H9 (cell line): Measurements from ENCODE around the gene SRP68. TPM values are rescaled to one million over a fixed set of nuclear protein-coding genes. Genes with fewer than 3 reads are reported as not detected.

Experiments
- DNase-seq: peaks from one replicate; pipeline ENCODE4 v3.0.0-alpha.2; 2017
- H2AFZ ChIP-seq: one replicate; pipeline ENCODE4 v1.6.1; 2013; ENCODE audit warnings: mild to moderate bottlenecking, low read length, control low read depth, moderate library complexity
- H2AK5ac ChIP-seq: 2 replicates; pipeline ENCODE4 v1.6.1; 2013; ENCODE audit warnings: low read length, control low read depth, mixed read lengths; ENCODE audit not compliant: insufficient read length
- H2BK120ac ChIP-seq: one replicate; pipeline ENCODE4 v1.6.1; 2013; ENCODE audit warnings: low read depth, mild to moderate bottlenecking, low read length, control low read depth, inconsistent platforms; ENCODE audit not compliant: poor library complexity, severe bottlenecking
- H2BK12ac ChIP-seq: 2 replicates; pipeline ENCODE4 v1.6.1; 2013; ENCODE audit warnings: low read length, control low read depth, mixed read lengths, low read depth; ENCODE audit not compliant: insufficient read length
- H2BK15ac ChIP-seq: 2 replicates; pipeline ENCODE4 v1.6.1; 2013; ENCODE audit warnings: low read depth, low read length, control low read depth
- H2BK20ac ChIP-seq: one replicate; pipeline ENCODE4 v1.6.1; 2013; ENCODE audit warnings: low read depth, mild to moderate bottlenecking, low read length, control low read depth, inconsistent platforms; ENCODE audit not compliant: poor library complexity, severe bottlenecking
- H2BK5ac ChIP-seq: 2 replicates; pipeline ENCODE4 v1.6.1; 2013; ENCODE audit warnings: low read length, control low read depth, mixed read lengths; ENCODE audit not compliant: insufficient read length
- H3K14ac ChIP-seq: 2 replicates; pipeline ENCODE4 v1.6.1; 2013; ENCODE audit warnings: low read length, control low read depth; ENCODE audit not compliant: insufficient read depth
- H3K18ac ChIP-seq: 2 replicates; pipeline ENCODE4 v1.6.1; 2013; ENCODE audit warnings: low read depth, mild to moderate bottlenecking, mixed read lengths, low read length, control low read depth; ENCODE audit not compliant: insufficient read length
- H3K23ac ChIP-seq: 2 replicates; pipeline ENCODE4 v1.6.1; 2013; ENCODE audit warnings: low read length, control low read depth, mixed read lengths, low read depth; ENCODE audit not compliant: insufficient read length
- H3K23me2 ChIP-seq: 2 replicates; pipeline ENCODE4 v1.6.1; 2013; ENCODE audit warnings: low read depth, mild to moderate bottlenecking, mixed read lengths, low read length, control low read depth; ENCODE audit not compliant: insufficient read length, poor library complexity, severe bottlenecking
- H3K27ac ChIP-seq: 2 replicates; pipeline ENCODE4 v1.5.1; 2013; ENCODE audit warnings: low read length, control low read depth, mixed read lengths, low read depth; ENCODE audit not compliant: insufficient read length
- H3K27me3 ChIP-seq: 2 replicates; pipeline ENCODE4 v1.6.1; 2013; ENCODE audit warnings: low read length, control low read depth, inconsistent platforms; ENCODE audit not compliant: insufficient read depth
- H3K4ac ChIP-seq: 2 replicates; pipeline ENCODE4 v1.6.1; 2013; ENCODE audit warnings: low read depth, mild to moderate bottlenecking, control low read depth, inconsistent platforms, low read length, moderate library complexity
- H3K4me1 ChIP-seq: 2 replicates; pipeline ENCODE4 v1.6.1; 2013; ENCODE audit warnings: low read length, control low read depth, inconsistent platforms; ENCODE audit not compliant: insufficient read depth
- H3K4me2 ChIP-seq: 2 replicates; pipeline ENCODE4 v1.6.1; 2013; ENCODE audit warnings: low read length, control low read depth, mixed read lengths; ENCODE audit not compliant: insufficient read length, insufficient read depth
- H3K56ac ChIP-seq: 2 replicates; pipeline ENCODE4 v1.6.1; 2013; ENCODE audit warnings: low read depth, mild to moderate bottlenecking, mixed read lengths, low read length, control low read depth; ENCODE audit not compliant: insufficient read length
- H3K79me1 ChIP-seq: 2 replicates; pipeline ENCODE4 v1.6.1; 2013; ENCODE audit warnings: low read depth, mild to moderate bottlenecking, moderate library complexity, low read length, control low read depth, inconsistent platforms; ENCODE audit not compliant: insufficient read depth, poor library complexity, severe bottlenecking
- H3K79me2 ChIP-seq: 2 replicates; pipeline ENCODE4 v1.6.1; 2013; ENCODE audit warnings: low read length, control low read depth, inconsistent platforms; ENCODE audit not compliant: insufficient read depth
- H3K9ac ChIP-seq: 2 replicates; pipeline ENCODE4 v1.6.1; 2013; ENCODE audit warnings: low read length, control low read depth, mixed read lengths; ENCODE audit not compliant: insufficient read length; ENCODE audit errors: extremely low read depth
- H3K9me3 ChIP-seq: one replicate; pipeline ENCODE4 v1.6.1; 2013; ENCODE audit warnings: low read depth, low read length, inconsistent platforms; ENCODE audit not compliant: control insufficient read depth
- H3T11ph ChIP-seq: one replicate; pipeline ENCODE4 v1.6.1; 2013; ENCODE audit warnings: mild to moderate bottlenecking, low read length, control low read depth, inconsistent platforms
- H4K20me1 ChIP-seq: one replicate; pipeline ENCODE4 v1.6.1; 2013; ENCODE audit not compliant: control insufficient read depth, insufficient read length, insufficient read depth
- H4K5ac ChIP-seq: 2 replicates; pipeline ENCODE4 v1.6.1; 2013; ENCODE audit warnings: low read depth, mild to moderate bottlenecking, mixed read lengths, low read length, control low read depth; ENCODE audit not compliant: insufficient read length
- H4K8ac ChIP-seq: replicated peaks from 2 replicates; pipeline ENCODE4 v1.6.1; 2013; ENCODE audit warnings: low read length, control low read depth, mixed read lengths, low read depth; ENCODE audit not compliant: insufficient read length
- H4K91ac ChIP-seq: 2 replicates; pipeline ENCODE4 v1.6.1; 2013; ENCODE audit warnings: low read depth, mild to moderate bottlenecking, moderate library complexity, mixed read lengths, low read length, control low read depth; ENCODE audit not compliant: insufficient read length
- H3K27ac Mint-ChIP-seq, 3 experiments: 2 replicates in 2 of 3; 3 replicates in 1 of 3; pipeline ENCODE4 v1.8.0; 2020 to 2021; ENCODE audit warnings: mixed read lengths in 3 of 3, mild to moderate bottlenecking in 1 of 3, moderate library complexity in 1 of 3
- H3K27me3 Mint-ChIP-seq: 2 replicates; pipeline ENCODE4 v1.8.0; 2021; ENCODE audit warnings: low read depth, mild to moderate bottlenecking, moderate library complexity, mixed read lengths
- H3K36me3 Mint-ChIP-seq, 3 experiments: 2 replicates in 2 of 3; 3 replicates in 1 of 3; pipeline ENCODE4 v1.8.0; 2020 to 2021; ENCODE audit warnings: low read depth in 3 of 3, mixed read lengths in 3 of 3; ENCODE audit not compliant: insufficient read depth in 1 of 3
- H3K4me1 Mint-ChIP-seq, 2 experiments: 2 replicates each; pipeline ENCODE4 v1.8.0; 2020; ENCODE audit warnings: mixed read lengths in 2 of 2
- H3K4me3 Mint-ChIP-seq, 2 experiments: 2 replicates in 1 of 2; 3 replicates in 1 of 2; pipeline ENCODE4 v1.8.0; 2020 to 2021; ENCODE audit warnings: mild to moderate bottlenecking in 2 of 2, mixed read lengths in 2 of 2, moderate library complexity in 1 of 2
- H3K9me3 Mint-ChIP-seq, 2 experiments: 2 replicates in 1 of 2; 3 replicates in 1 of 2; pipeline ENCODE4 v1.8.0; 2020; ENCODE audit warnings: mild to moderate bottlenecking in 2 of 2, mixed read lengths in 2 of 2, moderate library complexity in 1 of 2
- CTCF ChIP-seq: fragments of 200-600 bp; sonication (generic); conservative IDR thresholded peaks from 3 replicates; pipeline ENCODE4 v1.8.0; 2021; ENCODE audit warnings: antibody characterized with exemption, mild to moderate bottlenecking
- WGBS: extraction: QIAGEN DNeasy Blood & Tissue Kit; methylation state at CpG from one replicate; pipeline ENCODE4 v1.1.7; 2013; ENCODE audit warnings: missing lambda C conversion rate, low lambda C conversion rate, mixed read lengths; ENCODE audit not compliant: insufficient read length; ENCODE audit errors: extremely low coverage; 5-methylcytosine and 5-hydroxymethylcytosine counted together
- total RNA-seq: library from RNA; stranded (reverse); gene quantifications from 2 replicates; pipeline ENCODE4 v1.2.1, GENCODE V29; 2021

Gene SRP68
- total RNA-seq, 1 experiment from 2014 or later, result 86.1 TPM

- Histone ChIP-seq H2BK15ac (no peak overlapping the region), H4K20me1 (no peaks in the 10 kb centered on the region), H4K91ac (no peak overlapping the region), H3K9ac (no peak overlapping the region), H3K23me2 (peaks cover 3% of the 10 kb centered on the region), H3K27ac (no peak overlapping the region), H2BK20ac (no peak overlapping the region), H3K27me3 (no peaks in the 10 kb centered on the region), H2BK12ac (no peak overlapping the region), H3K18ac (no peak overlapping the region), H3K79me2 (no peaks in the 10 kb centered on the region), H3K4me2 (no peak overlapping the region), H2AFZ (no peak overlapping the region), H2AK5ac (no peak overlapping the region), H3K79me1 (no peaks in the 10 kb centered on the region), H3T11ph (no peak overlapping the region), H4K8ac (no peak overlapping the region), H2BK5ac (no peak overlapping the region), H3K9me3 (no peaks in the 10 kb centered on the region), H3K56ac (no peak overlapping the region), H3K14ac (no peak overlapping the region; the same call in 1 of the 2 replicates), H4K5ac (no peak overlapping the region), H3K23ac (no peak overlapping the region), H3K4me1 (no peaks in the 10 kb centered on the region; the same call in 1 of the 2 replicates), H3K4ac (no peak overlapping the region), H2BK120ac (no peak overlapping the region)
- Mint-ChIP-seq H3K27me3 (no peaks in the 10 kb centered on the region), H3K4me1 (peaks cover 0 to 3% of the 10 kb centered on the region in 2 experiments; a peak in 2 of 4 replicates), H3K4me3 (peak overlapping the region in 1 of 2 experiments; percentile 42; a peak in 1 of 5 replicates), H3K27ac (no peak overlapping the region), H3K9me3 (no peaks in the 10 kb centered on the region), H3K36me3 (peaks cover 43 to 80% (median 74%) of the 10 kb centered on the region in 3 experiments)
- no peak for TF ChIP-seq CTCF
- no CpG with 5 or more reads among the region's 19 CpGs for WGBS
- no peak for DNase-seq
These were observed 25.5 kb upstream of the SRP68 start for GRCh38 chr17:76097716-76098295.
